ENCODE results near the gene LGALS13. TPM values are rescaled to one million over a fixed set of nuclear protein-coding genes. Genes with fewer than 3 reads are reported as not detected.

The LGALS13 gene
- total RNA-seq, 1 experiment from 2014 or later = not detected

DNA sequence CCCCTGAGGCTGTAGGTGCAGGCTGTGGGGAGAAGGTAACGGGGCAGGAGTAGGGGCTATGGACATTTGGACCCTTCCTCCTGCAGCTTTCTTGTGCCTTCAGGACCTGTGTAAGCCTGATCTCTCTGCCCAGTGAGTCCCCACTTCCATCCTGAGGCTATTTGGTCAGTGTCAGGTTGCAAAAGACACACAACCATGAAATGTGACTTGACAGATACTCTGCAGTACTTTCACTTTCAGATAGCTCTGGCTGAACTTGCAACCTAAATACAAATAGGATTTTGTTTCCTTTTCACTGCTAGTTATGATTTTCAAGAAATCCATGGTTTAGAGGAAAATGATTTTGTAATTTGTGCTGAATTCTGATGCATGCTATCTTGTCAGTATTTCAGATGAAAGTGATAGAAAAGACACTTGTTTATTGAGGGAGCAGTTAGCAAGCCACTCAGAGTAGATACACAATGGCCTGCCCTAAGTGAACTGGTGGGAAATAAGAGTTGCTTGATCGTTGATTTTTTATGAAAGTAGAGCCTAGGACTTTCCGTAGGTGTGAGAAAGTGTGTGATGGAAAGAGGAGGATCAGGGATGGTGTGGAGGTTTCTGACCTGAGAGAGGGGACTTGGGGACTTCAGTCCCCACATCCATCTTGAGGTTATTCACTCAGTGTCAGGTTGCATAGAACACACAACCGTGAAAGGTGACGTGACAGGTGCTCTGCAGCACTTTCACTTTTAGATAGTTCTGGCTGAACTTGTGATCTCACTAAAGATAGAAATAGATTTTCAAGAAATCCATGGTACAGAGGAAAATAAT, 44.3 kb upstream of the LGALS13 start:
- Histone ChIP-seq H3K79me1 (ENCODE audit: insufficient read depth, low read depth, low read length, poor library complexity, severe bottlenecking) (no peaks in the 10 kb centered on the region), H4K91ac (ENCODE audit: insufficient read length, low read depth, low read length) (no peak overlapping the region), H2BK15ac (ENCODE audit: low read depth, low read length) (no peak overlapping the region), H3K27ac (ENCODE audit: insufficient read length, low read depth, low read length) (no peak overlapping the region), H4K5ac (ENCODE audit: insufficient read length, low read depth, low read length) (no peak overlapping the region), H3K14ac (ENCODE audit: insufficient read depth, low read length) (no peak overlapping the region), H2BK20ac (ENCODE audit: low read depth, low read length, poor library complexity, severe bottlenecking) (no peak overlapping the region), H3K4me1 (ENCODE audit: insufficient read depth, low read length) (no peaks in the 10 kb centered on the region), H3K27me3 (ENCODE audit: insufficient read depth, low read length) (no peaks in the 10 kb centered on the region), H4K20me1 (ENCODE audit: control insufficient read depth, insufficient read depth, insufficient read length) (no peaks in the 10 kb centered on the region), H3K18ac (ENCODE audit: insufficient read length, low read depth, low read length) (no peak overlapping the region), H2BK120ac (ENCODE audit: low read depth, low read length, poor library complexity, severe bottlenecking) (no peak overlapping the region), H3K9ac (ENCODE audit: extremely low read depth, insufficient read length, low read length) (no peak overlapping the region), H2BK12ac (ENCODE audit: insufficient read length, low read depth, low read length) (no peak overlapping the region), H3T11ph (ENCODE audit: low read length) (no peak overlapping the region), H4K8ac (replicated peaks; ENCODE audit: insufficient read length, low read depth, low read length) (no peak overlapping the region), H3K9me3 (ENCODE audit: control insufficient read depth, low read depth, low read length) (no peaks in the 10 kb centered on the region), H3K56ac (ENCODE audit: insufficient read length, low read depth, low read length) (no peak overlapping the region), H2AK5ac (ENCODE audit: insufficient read length, low read length) (no peak overlapping the region), H3K79me2 (ENCODE audit: insufficient read depth, low read length) (no peaks in the 10 kb centered on the region), H3K4me2 (ENCODE audit: insufficient read depth, insufficient read length, low read length) (no peak overlapping the region), H3K4ac (ENCODE audit: low read depth, low read length) (no peak overlapping the region), H2BK5ac (ENCODE audit: insufficient read length, low read length) (no peak overlapping the region), H3K23me2 (ENCODE audit: insufficient read length, low read depth, low read length, poor library complexity, severe bottlenecking) (no peaks in the 10 kb centered on the region), H3K23ac (ENCODE audit: insufficient read length, low read depth, low read length) (no peak overlapping the region), H2AFZ (ENCODE audit: low read length) (no peak overlapping the region)
- H3K36me3 Mint-ChIP-seq (ENCODE audit: insufficient read depth in 1 of 3, low read depth in 3 of 3) = no peaks in the 10 kb centered on the region
- peaks cover 6% of the 10 kb centered on the region for H3K27me3 Mint-ChIP-seq (ENCODE audit: low read depth)
- TF ChIP-seq, protein P1, sequence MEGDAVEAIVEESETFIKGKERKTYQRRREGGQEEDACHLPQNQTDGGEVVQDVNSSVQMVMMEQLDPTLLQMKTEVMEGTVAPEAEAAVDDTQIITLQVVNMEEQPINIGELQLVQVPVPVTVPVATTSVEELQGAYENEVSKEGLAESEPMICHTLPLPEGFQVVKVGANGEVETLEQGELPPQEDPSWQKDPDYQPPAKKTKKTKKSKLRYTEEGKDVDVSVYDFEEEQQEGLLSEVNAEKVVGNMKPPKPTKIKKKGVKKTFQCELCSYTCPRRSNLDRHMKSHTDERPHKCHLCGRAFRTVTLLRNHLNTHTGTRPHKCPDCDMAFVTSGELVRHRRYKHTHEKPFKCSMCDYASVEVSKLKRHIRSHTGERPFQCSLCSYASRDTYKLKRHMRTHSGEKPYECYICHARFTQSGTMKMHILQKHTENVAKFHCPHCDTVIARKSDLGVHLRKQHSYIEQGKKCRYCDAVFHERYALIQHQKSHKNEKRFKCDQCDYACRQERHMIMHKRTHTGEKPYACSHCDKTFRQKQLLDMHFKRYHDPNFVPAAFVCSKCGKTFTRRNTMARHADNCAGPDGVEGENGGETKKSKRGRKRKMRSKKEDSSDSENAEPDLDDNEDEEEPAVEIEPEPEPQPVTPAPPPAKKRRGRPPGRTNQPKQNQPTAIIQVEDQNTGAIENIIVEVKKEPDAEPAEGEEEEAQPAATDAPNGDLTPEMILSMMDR (conservative IDR thresholded peaks at IDR 0.05) = no peak
- H3K4me3 Mint-ChIP-seq = no peak overlapping the region
- H3K4me1 Mint-ChIP-seq = no peaks in the 10 kb centered on the region
- no peak overlapping the region for H3K27ac Mint-ChIP-seq
- WGBS (ENCODE audit: extremely low coverage, insufficient read length, low lambda C conversion rate) = no CpG with 5 or more reads among the region's 5 CpGs
- no peak for DNase-seq
- H3K9me3 Mint-ChIP-seq = no peaks in the 10 kb centered on the region
